Measurements from ENCODE around the gene SIK1. TPM values are rescaled to one million over a fixed set of nuclear protein-coding genes. Genes with fewer than 3 reads are reported as not detected.
A peak's percentile ranks its signal among the peaks of the same experiment; 100 is the strongest.

Gene SIK1
- total and polyA plus RNA-seq, 2 donors (not counting 1 experiment from before 2014, with no cell fraction given): 0.17 to 0.58 TPM

DNA sequence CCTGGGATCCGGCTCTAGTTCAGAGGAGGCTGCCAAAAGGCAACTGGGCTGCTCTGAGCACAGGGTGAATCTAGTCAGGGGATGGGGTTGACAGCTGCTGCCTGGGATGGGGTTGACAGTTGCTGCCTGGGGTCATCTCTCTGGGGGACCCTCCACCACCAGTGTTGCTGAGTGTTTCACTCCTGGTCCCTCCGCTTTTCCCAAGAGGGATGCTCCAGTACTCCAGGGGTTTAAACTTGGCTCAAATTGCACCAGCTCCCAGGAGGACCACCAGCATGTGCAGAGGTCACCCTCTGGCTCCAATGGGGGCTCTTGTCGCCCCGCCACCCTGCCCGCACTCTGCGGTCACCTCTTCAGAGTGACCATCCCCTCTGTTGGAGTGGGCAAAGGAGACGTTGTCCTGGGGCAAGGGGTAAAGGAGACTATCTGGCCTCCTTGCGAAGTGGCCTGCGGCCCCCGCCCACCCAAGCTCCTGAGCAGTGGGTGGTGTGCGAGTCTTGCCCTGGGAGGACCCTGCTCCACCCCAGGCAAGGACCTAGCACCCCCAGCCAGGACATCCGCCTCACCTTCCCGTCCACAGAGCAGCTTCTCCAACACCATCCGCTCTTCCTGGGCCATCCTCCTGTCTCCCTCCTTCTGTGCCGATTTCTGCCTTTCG lies 52.6 kb downstream of the SIK1 start:
- H3K36me3 ChIP-seq (ENCODE audit: control insufficient read depth, insufficient read depth, low read length): no peaks in the 10 kb centered on the region
- H3K27ac ChIP-seq (ENCODE audit: insufficient read depth, low read length): no peak overlapping the region
- no peaks in the 10 kb centered on the region for H3K27me3 ChIP-seq (ENCODE audit: control insufficient read depth, insufficient read depth, low read length)
- H3K4me3 ChIP-seq (replicated peaks in 1 of 4; ENCODE audit: control extremely low read depth in 1 of 4, insufficient read depth in 1 of 4, low read depth in 3 of 4, low read length in 4 of 4): no peak overlapping the region
- H3K79me2 ChIP-seq (ENCODE audit: control insufficient read depth, insufficient read depth, low read length): no peaks in the 10 kb centered on the region
- no peaks in the 10 kb centered on the region for H3K4me1 ChIP-seq (ENCODE audit: control insufficient read depth, extremely low read depth, insufficient read depth, low read length)
- H4K20me1 ChIP-seq (ENCODE audit: control insufficient read depth, extremely low read depth, insufficient read depth, low read length): no peaks in the 10 kb centered on the region
- no peak overlapping the region for H3K4me2 ChIP-seq (ENCODE audit: extremely low read depth, insufficient read depth, low read length)
- TF ChIP-seq, protein P1, sequence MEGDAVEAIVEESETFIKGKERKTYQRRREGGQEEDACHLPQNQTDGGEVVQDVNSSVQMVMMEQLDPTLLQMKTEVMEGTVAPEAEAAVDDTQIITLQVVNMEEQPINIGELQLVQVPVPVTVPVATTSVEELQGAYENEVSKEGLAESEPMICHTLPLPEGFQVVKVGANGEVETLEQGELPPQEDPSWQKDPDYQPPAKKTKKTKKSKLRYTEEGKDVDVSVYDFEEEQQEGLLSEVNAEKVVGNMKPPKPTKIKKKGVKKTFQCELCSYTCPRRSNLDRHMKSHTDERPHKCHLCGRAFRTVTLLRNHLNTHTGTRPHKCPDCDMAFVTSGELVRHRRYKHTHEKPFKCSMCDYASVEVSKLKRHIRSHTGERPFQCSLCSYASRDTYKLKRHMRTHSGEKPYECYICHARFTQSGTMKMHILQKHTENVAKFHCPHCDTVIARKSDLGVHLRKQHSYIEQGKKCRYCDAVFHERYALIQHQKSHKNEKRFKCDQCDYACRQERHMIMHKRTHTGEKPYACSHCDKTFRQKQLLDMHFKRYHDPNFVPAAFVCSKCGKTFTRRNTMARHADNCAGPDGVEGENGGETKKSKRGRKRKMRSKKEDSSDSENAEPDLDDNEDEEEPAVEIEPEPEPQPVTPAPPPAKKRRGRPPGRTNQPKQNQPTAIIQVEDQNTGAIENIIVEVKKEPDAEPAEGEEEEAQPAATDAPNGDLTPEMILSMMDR (conservative IDR thresholded peaks at IDR 0.05 in 1 of 2, IDR thresholded peaks at IDR 0.05 in 1 of 2; ENCODE audit: low read depth in 1 of 2, low read length in 2 of 2): no peak
- TF ChIP-seq EZH2 (IDR thresholded peaks at IDR 0.05; ENCODE audit: low read length, missing control alignments): no peak
- H3K9me3 ChIP-seq (ENCODE audit: control insufficient read depth, insufficient read depth, low read depth, low read length): no peaks in the 10 kb centered on the region
- H2AFZ ChIP-seq (ENCODE audit: low read length): no peak overlapping the region
- DNase-seq (ENCODE audit: low read depth in 2 of 2): no peak
- H3K9ac ChIP-seq (ENCODE audit: insufficient read depth, low read length): no peak overlapping the region

DNA sequence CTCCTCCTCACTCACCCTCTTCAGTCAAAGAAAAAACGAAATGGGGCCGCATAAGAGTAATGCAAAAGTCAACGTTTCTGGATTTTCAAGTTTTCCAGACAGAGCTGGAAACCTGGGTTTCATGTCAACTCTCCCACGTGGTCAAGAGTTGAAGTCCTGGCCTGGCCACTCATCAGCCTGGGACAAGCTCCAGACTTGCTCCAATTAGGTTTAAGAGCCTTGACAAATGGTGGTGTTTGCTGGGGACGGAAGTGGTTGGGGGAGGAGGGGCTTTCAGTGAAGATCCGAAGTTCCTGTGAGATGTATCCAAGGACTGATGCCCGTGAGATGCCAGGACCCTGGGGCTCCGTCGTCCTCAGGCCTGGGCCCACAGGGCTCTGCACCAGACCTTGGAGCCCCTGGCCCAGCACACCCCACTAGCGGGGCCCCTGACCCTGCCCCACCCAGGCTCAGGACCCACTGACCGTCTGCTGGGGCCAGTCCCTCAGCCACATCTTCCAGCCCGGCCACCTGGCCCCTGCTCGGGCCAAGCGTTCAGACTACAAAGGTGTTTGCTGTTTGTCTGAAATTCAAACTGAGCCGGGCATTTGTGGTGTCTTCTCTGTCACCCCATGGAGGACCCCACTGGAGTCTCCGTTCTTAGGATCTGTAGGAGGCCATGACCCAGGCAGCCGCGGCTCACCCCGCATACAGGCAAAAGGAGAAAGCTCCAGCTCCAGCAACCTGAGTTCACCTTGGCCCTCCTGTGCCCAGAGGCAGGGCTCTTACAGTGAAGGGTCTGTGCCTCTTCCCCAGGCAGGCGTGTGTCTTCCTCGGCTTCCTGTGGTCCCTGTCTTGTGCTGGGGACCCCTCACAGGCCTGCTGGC lies 53.3 kb downstream of the SIK1 start:
- H3K9me3 ChIP-seq (ENCODE audit: control insufficient read depth, insufficient read depth, low read depth, low read length): no peaks in the 10 kb centered on the region
- no peaks in the 10 kb centered on the region for H3K27me3 ChIP-seq (ENCODE audit: control insufficient read depth, insufficient read depth, low read length)
- H3K27ac ChIP-seq (ENCODE audit: insufficient read depth, low read length): no peak overlapping the region
- no peaks in the 10 kb centered on the region for H3K4me1 ChIP-seq (ENCODE audit: control insufficient read depth, extremely low read depth, insufficient read depth, low read length)
- H2AFZ ChIP-seq (ENCODE audit: low read length): no peak overlapping the region
- H3K4me3 ChIP-seq (replicated peaks in 1 of 4; ENCODE audit: control extremely low read depth in 1 of 4, insufficient read depth in 1 of 4, low read depth in 3 of 4, low read length in 4 of 4): no peak overlapping the region
- H3K79me2 ChIP-seq (ENCODE audit: control insufficient read depth, insufficient read depth, low read length): no peaks in the 10 kb centered on the region
- H3K9ac ChIP-seq (ENCODE audit: insufficient read depth, low read length): no peak overlapping the region
- H3K36me3 ChIP-seq (ENCODE audit: control insufficient read depth, insufficient read depth, low read length): no peaks in the 10 kb centered on the region
- no peak for TF ChIP-seq EZH2 (IDR thresholded peaks at IDR 0.05; ENCODE audit: low read length, missing control alignments)
- TF ChIP-seq, protein P1 (conservative IDR thresholded peaks at IDR 0.05 in 1 of 2, IDR thresholded peaks at IDR 0.05 in 1 of 2; ENCODE audit: low read depth in 1 of 2, low read length in 2 of 2): no peak
- H4K20me1 ChIP-seq (ENCODE audit: control insufficient read depth, extremely low read depth, insufficient read depth, low read length): no peaks in the 10 kb centered on the region
- no peak overlapping the region for H3K4me2 ChIP-seq (ENCODE audit: extremely low read depth, insufficient read depth, low read length)
- DNase-seq (ENCODE audit: low read depth in 2 of 2): peak in 1 of 2 donors; percentile 23

DNA sequence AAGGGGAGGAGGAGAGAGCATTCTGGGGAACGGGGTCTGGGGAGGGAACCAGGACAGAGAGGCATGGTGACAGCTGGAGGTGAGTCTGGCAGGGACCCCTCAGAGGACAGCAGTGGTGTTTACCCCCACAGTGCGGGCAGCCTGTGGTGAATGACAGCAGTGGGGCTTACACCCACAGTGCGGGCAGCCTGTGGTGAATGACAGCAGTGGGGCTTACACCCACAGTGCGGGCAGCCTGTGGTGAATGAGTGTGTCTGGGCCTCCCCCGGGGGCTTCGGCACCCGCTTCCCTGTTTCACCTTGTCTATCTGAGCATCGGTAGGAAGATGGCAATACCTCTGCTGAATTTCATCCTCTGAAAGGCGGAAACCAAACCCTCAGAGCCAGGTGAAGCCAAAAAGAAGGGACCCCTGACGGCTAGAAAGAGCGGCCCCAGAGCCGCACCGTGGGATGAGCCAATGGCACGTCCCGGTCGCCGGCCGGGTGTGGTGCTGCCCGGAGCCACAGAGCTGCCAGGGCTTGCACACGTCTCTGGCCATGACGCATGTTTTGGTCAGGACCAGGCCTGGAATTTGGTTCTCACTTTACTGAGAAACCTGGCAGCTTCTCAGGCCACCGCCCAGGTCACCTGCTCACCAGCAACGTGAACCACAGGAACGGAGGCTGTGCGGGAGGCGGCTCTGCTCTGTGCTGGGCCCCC lies 54.1 kb downstream of the SIK1 start:
- TF ChIP-seq, protein P1 (conservative IDR thresholded peaks at IDR 0.05 in 1 of 2, IDR thresholded peaks at IDR 0.05 in 1 of 2; ENCODE audit: low read depth in 1 of 2, low read length in 2 of 2): no peak
- no peak for TF ChIP-seq EZH2 (IDR thresholded peaks at IDR 0.05; ENCODE audit: low read length, missing control alignments)
- H3K36me3 ChIP-seq (ENCODE audit: control insufficient read depth, insufficient read depth, low read length): no peaks in the 10 kb centered on the region
- DNase-seq (ENCODE audit: low read depth in 2 of 2): peak in 1 of 2 donors; percentile 25
- H3K4me3 ChIP-seq (replicated peaks in 1 of 4; ENCODE audit: control extremely low read depth in 1 of 4, insufficient read depth in 1 of 4, low read depth in 3 of 4, low read length in 4 of 4): no peak overlapping the region
- H3K27me3 ChIP-seq (ENCODE audit: control insufficient read depth, insufficient read depth, low read length): no peaks in the 10 kb centered on the region
- H3K4me2 ChIP-seq (ENCODE audit: extremely low read depth, insufficient read depth, low read length): no peak overlapping the region
- no peaks in the 10 kb centered on the region for H3K4me1 ChIP-seq (ENCODE audit: control insufficient read depth, extremely low read depth, insufficient read depth, low read length)
- H4K20me1 ChIP-seq (ENCODE audit: control insufficient read depth, extremely low read depth, insufficient read depth, low read length): no peaks in the 10 kb centered on the region
- H2AFZ ChIP-seq (ENCODE audit: low read length): no peak overlapping the region
- no peaks in the 10 kb centered on the region for H3K79me2 ChIP-seq (ENCODE audit: control insufficient read depth, insufficient read depth, low read length)
- no peaks in the 10 kb centered on the region for H3K9me3 ChIP-seq (ENCODE audit: control insufficient read depth, insufficient read depth, low read depth, low read length)
- no peak overlapping the region for H3K9ac ChIP-seq (ENCODE audit: insufficient read depth, low read length)
- H3K27ac ChIP-seq (ENCODE audit: insufficient read depth, low read length): no peak overlapping the region

All from fibroblast of lung (primary cell).